Measurements from ENCODE around the gene CMA1. TPM values are rescaled to one million over a fixed set of nuclear protein-coding genes. Genes with fewer than 3 reads are reported as not detected.
"Not testable (repeated sequence)": the region's sequence is repeated elsewhere in the genome, so short reads cannot be mapped to it uniquely, and the experiment has no call there.

The CMA1 gene, protein sequence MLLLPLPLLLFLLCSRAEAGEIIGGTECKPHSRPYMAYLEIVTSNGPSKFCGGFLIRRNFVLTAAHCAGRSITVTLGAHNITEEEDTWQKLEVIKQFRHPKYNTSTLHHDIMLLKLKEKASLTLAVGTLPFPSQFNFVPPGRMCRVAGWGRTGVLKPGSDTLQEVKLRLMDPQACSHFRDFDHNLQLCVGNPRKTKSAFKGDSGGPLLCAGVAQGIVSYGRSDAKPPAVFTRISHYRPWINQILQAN
- total RNA-seq = not detected

DNA sequence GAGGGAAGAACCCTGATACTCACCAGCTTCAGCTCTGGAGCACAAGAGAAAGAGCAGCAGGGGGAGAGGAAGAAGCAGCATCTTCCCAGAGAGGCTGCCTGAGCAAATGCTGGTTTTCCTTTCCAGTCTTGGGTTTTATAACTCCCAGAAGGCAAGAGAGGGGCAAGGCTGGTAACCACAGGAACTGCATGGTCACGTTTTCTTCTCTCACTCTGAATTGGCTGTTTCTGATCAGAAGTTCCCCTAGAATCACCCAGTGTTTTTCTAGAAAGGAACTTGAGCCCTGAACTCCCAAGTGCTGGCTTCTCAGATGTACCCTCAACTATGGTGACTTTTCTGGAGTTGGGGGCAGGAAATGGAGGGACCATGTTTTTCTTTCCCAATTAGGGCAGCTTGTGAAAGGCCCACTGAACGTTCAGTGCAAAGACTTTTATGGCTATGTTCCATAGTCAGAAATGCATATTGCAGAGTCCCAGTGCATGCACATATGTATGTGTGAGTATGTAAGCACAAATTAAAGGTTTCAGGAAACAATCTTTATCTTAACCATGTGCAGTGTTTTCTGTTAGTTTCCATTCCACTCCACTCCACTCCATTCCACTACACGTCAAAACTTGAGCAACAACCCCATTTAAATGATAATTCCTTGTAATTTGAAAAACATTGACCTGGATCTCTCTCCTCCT lies at the start of gene CMA1:
Gene CMA1, minus strand, starts transcription at position 111 of the 686 bp plus-strand sequence. Its CDS starts 30 bp downstream, at position 81.
- intact Hi-C loops (cut with DNase I) = no loop called here
- Histone ChIP-seq H3K9me3 (no peaks in the 10 kb centered on the region), H3K27ac (no peak within 1 kb of the TSS), H3K36me3 (no peaks in the 10 kb centered on the region), H3K4me1 (no peaks in the 10 kb centered on the region), H3K4me3 (no peak within 1 kb of the TSS), H3K27me3 (no peaks in the 10 kb centered on the region)
- DNase-seq (ENCODE audit: low spot score in 2 of 2) = no peak
- TF ChIP-seq, protein P1, sequence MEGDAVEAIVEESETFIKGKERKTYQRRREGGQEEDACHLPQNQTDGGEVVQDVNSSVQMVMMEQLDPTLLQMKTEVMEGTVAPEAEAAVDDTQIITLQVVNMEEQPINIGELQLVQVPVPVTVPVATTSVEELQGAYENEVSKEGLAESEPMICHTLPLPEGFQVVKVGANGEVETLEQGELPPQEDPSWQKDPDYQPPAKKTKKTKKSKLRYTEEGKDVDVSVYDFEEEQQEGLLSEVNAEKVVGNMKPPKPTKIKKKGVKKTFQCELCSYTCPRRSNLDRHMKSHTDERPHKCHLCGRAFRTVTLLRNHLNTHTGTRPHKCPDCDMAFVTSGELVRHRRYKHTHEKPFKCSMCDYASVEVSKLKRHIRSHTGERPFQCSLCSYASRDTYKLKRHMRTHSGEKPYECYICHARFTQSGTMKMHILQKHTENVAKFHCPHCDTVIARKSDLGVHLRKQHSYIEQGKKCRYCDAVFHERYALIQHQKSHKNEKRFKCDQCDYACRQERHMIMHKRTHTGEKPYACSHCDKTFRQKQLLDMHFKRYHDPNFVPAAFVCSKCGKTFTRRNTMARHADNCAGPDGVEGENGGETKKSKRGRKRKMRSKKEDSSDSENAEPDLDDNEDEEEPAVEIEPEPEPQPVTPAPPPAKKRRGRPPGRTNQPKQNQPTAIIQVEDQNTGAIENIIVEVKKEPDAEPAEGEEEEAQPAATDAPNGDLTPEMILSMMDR (IDR thresholded peaks at IDR 0.05) = no peak

DNA sequence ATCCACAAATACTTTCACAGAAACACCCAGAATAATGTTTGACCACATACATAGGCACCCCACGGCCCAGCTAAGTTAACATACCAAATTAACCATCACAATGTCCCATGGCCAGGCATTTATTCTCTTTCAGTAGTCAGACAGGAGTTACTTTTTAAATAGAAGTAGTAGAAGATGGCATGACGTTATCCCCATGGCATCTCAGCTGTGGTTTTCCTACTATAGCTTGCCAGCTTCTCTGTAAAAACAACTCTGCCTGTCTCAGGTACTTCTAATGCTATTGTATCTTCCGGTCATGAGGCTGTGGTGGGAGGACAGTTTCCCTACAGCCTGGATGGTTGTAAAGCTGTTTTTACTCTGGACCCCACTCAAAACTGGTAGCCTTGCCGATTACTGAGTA lies 48.7 kb upstream of the CMA1 start:
- DNase-seq (ENCODE audit: low spot score in 2 of 2) = no peak
- Histone ChIP-seq H3K27me3 (no peaks in the 10 kb centered on the region), H3K4me1 (no peaks in the 10 kb centered on the region), H3K4me3 (no peak overlapping the region), H3K9me3 (no peaks in the 10 kb centered on the region), H3K36me3 (no peaks in the 10 kb centered on the region), H3K27ac (no peak overlapping the region)
- intact Hi-C loops (cut with DNase I) = no loop called here
- TF ChIP-seq, protein P1 (IDR thresholded peaks at IDR 0.05) = no peak

DNA sequence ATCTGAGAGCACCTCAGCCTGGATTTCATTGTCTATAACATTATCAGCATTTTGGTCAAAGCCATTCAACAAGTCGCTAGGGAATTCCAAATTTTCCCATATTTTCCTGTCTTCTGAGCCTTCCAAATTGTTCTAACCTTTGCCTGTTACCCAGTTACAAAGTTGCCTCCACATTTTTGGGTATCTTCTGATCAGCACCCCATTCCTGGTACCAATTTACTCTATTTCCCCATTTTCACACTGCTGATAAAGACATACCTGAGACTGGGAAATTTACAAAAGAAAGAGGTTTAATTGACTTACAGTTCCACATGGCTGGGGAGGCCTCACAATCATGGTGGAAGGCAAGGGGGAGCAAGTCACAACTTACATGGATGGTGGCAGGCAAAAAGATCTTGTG lies 41.0 kb upstream of the CMA1 start:
- DNase-seq (ENCODE audit: low spot score in 2 of 2); intact Hi-C loops (cut with DNase I); H3K27me3 ChIP-seq; H3K9me3 ChIP-seq; H3K27ac ChIP-seq; H3K4me1 ChIP-seq; H3K36me3 ChIP-seq; H3K4me3 ChIP-seq: not testable (repeated sequence)

DNA sequence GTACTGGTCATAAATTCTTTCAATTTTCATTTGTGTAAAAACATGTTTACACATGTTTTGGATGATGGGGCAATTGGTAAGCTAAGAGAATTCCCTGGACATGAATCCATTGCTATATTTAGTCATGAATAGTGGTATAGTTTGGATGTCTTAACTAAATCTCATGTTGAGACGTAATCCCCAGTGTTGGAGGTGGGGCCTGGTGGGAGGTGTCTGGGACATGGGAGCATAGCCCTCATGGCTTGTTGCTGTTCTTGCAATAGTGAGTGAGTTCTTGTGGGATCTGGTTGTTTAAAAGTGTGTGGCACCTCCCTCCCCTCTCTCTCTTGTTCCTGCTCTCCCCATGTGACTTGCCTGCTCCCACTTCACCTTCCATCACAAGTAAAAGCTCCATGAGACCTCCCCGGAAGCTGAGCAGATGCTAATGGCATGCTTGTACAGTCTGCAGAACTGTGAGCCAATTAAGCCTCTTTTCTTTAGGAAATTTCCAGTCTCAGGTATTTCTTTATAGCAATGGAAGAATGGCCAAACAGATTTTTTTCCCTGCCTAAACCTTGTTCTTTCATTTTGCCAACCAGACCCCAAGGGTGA lies 34.4 kb upstream of the CMA1 start:
- DNase-seq (ENCODE audit: low spot score in 2 of 2) = no peak
- H3K27ac ChIP-seq = no peak overlapping the region
- intact Hi-C loops (cut with DNase I) = no loop called here
- no peaks in the 10 kb centered on the region for H3K27me3 ChIP-seq
- H3K4me3 ChIP-seq = no peak overlapping the region
- H3K9me3 ChIP-seq = no peaks in the 10 kb centered on the region
- TF ChIP-seq, protein P1 (IDR thresholded peaks at IDR 0.05) = no peak
- H3K36me3 ChIP-seq = no peaks in the 10 kb centered on the region
- no peaks in the 10 kb centered on the region for H3K4me1 ChIP-seq

DNA sequence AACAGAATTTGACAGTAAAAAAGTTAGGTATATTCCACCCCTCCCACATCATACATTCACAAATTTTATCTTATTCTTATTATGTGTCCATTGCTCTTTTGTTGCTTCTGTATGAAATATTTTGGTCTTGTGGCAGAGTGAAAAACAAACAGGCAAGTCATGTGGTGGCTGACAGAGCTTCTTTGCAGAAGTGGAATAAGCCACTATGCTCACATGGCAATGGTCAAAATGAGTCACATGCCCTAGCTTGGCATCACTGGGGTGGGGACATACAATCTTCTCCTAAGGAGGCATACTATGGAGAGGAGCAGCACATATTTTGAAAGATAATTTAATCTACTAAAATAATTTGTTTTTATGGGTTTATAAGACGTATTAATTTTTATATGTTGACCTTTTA lies 27.7 kb upstream of the CMA1 start:
- intact Hi-C loops (cut with DNase I) = no loop called here
- Histone ChIP-seq H3K9me3 (no peaks in the 10 kb centered on the region), H3K36me3 (no peaks in the 10 kb centered on the region), H3K27ac (no peak overlapping the region), H3K4me3 (no peak overlapping the region), H3K4me1 (no peaks in the 10 kb centered on the region), H3K27me3 (no peaks in the 10 kb centered on the region)
- DNase-seq (ENCODE audit: low spot score in 2 of 2) = no peak
- TF ChIP-seq, protein P1 (IDR thresholded peaks at IDR 0.05) = no peak

DNA sequence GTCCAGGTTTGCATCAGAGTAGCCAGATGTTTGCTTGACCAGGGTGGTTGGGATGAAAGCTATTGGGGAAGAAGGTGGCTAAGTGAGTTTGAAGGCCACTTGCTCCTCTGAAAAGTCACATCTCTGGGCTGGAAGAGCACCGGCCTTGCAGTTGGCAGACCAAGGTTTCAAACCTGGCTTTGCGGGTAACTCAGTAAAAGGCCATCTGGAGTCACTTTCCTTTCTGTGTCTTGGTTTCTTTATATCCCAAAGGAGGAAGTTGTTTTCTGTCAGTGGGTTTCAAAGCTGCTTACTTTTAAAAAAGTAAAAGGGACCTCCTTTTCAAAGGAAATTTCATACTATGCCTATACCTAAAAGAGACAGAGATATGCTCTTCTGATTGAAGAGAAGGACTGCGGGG lies 26.2 kb upstream of the CMA1 start:
- intact Hi-C loops (cut with DNase I) = no loop called here
- H3K9me3 ChIP-seq = no peaks in the 10 kb centered on the region
- TF ChIP-seq, protein P1 (IDR thresholded peaks at IDR 0.05) = no peak

DNA sequence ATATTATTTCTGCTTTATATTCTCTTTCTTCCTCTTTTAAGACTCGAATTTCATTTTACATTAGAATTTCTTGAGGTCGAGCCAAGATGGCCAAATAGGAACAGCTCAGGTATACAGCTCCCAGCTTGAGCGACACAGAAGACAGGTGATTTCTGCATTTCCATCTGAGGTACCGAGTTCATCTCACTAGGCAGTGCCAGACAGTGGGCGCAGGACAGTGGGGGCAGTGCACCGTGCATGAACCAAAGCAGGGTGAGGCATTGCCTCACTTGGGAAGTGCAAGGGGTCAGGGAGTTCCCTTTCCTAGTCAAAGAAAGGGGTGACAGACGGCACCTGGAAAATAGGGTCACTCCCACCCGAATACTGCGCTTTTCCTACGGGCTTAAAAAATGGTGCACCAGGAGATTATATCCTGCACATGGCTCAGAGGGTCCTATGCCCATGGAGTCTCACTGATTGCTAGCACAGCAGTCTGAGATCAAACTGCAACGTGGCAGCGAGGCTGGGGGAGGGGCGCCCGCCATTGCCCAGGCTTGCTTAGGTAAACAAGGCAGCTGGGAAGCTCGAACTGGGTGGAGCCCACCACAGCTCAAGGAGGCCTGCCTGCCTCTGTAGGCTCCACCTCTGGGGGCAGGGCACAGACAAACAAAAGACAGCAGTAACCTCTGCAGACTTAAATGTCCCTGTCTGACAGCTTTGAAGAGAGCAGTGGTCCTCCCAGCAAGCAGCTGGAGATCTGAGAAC lies 18.0 kb upstream of the CMA1 start:
- H3K4me1 ChIP-seq; H3K4me3 ChIP-seq; H3K27me3 ChIP-seq; intact Hi-C loops (cut with DNase I); H3K36me3 ChIP-seq; DNase-seq (ENCODE audit: low spot score in 2 of 2); H3K9me3 ChIP-seq; H3K27ac ChIP-seq: not testable (repeated sequence)

More for the DNA sequence above, 26.2 kb upstream of the CMA1 start:
- Histone ChIP-seq H3K4me3 (no peak overlapping the region), H3K36me3 (no peaks in the 10 kb centered on the region), H3K27me3 (no peaks in the 10 kb centered on the region), H3K4me1 (no peaks in the 10 kb centered on the region), H3K27ac (no peak overlapping the region)
- DNase-seq (ENCODE audit: low spot score in 2 of 2) = no peak
